Measurements from ENCODE around the gene PRX.
"Not testable (repeated sequence)": the region's sequence is repeated elsewhere in the genome, so short reads cannot be mapped to it uniquely, and the experiment has no call there.

The PRX gene

DNA sequence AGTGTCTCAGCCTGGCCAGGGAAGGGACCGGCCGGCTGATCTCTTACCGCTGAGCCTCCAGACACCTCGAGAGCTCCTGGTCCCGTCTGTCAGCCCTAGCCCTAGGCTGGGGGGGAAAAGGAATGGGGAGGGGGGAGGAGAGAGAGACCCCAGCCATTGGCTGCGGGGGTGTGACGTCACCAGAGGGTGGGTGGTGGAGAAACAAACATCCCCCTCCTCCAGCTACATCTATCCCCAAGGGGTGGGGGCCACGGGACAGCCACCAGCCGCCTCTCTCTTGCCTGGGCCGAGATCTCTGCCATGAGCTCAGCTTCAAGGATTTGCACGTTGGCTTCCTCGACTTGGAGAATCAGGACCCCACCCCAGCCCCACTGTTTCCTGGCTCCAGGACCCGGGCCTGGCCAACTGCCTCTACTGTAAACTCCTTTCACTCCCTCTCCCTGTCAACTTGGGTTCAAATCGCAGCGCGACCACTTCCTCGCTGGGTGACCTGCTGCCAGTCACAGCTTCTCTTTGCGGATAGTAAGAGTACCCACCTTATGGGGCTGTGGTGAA lies at the start of gene PRX:
TSS of gene PRX (minus strand) at position 88 of the 555 bp plus-strand sequence. CDS start 5,446 bp downstream, outside the sequence.
- DNase-seq = no peak

DNA sequence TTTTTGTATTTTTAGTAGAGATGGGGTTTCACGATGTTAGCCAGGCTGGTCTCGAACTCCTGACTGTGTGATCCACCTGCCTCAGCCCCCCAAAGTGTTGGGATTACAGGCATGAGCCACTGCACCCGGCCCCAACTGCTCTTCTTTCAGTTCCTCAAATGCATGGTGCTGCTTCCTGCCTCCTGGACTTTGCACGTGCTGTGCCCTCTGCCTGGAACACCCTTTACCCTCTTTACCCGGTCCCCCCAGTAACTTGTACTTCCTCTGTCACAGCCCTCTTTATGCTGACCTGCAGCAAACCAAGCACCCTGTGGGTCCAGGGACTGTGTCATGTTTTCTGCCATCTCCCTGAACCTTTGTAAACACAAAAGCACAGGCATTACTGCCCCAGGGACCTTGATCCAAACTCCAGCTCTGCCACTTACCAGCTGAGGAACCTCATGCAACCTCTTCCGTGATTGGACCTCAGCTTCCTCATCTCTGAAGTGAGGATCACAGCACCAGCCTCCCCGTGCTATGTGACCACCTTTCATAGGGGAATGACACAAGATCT lies 48.6 kb upstream of the PRX start:
- no peak for DNase-seq

GRCh38 chr19:40460185-40460584 lies 47.0 kb upstream of the PRX start:
- no peak for DNase-seq

DNA sequence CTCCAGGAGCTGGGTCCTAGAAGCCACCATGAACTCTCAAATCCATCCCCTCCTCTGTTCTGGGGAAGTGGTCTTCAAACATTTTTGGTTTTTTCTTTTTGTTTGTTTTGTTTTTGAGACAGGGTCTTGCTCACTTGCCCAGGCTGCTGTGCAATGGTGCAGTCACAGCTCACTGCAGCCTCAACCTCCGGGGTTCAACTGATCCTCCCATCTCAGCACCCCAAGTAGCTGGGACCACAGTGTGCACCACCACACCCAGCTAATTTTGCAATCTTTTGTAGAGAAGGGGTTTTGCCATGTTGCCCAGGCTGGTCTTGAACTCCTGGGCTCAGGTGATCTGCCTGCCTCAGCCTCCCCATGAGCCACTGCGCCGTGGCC lies 45.4 kb upstream of the PRX start:
- no peak for DNase-seq

- no peak for DNase-seq
Observed at GRCh38 chr19:40457953-40458596, 44.9 kb upstream of the PRX start.

DNA sequence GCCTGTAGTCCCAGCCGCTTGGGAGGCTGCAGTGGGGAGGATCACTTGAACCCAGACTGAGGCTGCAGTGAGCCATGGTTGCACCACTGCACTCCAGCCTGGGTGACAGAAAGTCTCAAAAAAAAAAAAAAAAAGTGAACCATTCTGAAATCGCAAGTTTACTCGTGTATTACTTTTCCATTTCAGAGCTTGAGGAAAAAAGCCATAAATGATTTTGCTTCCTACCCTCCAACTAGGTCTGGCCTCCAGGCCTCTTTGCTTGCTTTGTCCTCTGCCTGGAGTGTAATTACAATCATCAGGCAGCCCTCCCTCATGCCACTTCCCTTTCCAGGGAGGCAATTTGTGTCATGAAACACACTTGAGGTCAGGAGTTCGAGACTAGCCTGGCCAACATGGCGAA lies 43.9 kb upstream of the PRX start:
- DNase-seq = no peak

DNA sequence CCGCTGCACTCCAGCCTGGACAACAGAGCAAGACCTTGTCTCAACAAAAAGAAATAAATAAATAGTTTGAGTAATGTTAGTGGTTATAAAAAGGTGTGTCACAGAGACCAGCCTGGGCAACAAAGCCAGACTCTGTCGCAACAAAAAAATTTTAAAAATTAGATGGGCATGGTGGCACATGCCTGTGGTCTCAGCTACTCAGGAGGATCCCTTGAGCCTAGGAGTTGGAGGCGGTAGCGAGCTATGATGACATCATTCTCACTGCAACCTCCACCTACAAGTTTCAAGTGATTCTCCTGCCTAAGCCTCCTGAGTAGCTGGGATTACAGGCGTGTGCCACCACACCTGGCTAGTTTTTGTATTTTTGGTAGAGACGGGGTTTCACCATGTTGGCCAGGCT lies 40.8 kb upstream of the PRX start:
- DNase-seq = not testable (repeated sequence)

DNA sequence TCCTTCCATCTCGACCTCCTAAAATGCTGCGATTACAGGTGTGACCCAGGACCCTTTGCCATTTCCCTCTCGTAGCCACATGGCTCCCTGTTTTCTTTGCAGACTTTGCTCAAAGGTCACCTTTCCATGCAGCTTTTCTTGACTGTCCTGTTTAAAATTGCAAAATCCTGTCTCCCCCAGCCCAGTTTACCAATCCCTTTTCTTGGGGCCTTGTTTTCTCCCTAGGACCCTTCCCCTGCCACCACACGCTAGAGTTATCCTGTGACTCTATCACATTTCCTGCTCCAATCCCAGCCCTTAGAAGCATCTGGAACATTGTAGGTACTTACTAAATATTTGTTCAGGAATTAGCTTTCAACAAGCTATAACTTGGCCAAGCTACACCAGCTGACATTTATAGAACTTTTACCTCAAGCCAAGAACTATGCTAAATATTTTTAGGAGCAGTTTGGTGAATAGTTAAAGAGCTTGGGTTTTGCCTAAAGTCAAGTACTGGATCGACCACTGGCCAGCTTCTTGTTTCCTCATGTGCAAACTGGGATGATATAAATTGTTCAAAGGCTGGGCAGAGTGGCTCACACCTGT lies 40.1 kb upstream of the PRX start:
- DNase-seq = no peak

DNA sequence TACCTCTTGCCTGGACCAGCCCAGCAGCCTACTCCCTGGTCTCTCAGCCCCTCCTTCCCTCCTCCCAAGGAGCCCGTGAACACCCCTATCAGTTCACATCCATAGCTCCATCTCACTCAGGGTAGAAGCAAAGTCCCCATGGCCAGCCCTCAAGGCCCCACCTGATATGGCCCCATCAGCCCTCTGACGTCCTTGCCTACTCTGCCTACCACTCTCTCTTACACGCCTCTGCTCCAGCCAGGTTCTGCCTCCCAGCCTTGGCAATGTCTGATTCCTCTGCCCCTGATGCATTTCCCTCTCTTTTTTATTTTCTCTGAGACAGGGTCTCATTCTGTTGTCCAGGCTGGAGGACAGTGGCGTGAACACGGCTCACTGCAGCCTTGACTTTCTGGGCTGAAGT lies 38.8 kb upstream of the PRX start:
- DNase-seq = no peak

DNA sequence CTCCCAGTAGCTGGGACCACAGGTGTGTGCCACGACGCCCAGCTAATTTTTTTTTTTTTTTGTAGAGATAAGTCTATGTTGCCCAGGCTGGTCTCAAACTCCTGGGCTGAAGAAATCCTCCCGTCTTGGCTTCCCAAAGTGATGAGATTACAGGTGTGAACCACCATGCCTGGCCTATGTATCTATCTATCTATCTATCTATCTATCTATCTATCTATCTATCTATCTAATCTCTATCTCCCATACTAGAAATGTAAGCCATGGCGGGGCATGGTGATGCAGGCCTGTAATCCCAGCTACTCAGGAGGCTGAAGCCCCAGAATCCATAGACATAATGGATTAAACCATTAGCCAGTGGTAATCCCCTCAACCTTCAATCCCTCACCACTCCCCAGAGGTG lies 37.5 kb upstream of the PRX start:
- DNase-seq = no peak

- no peak for DNase-seq
Observed at GRCh38 chr19:40449506-40449905, 36.3 kb upstream of the PRX start.

GRCh38 chr19:40446263-40446784 lies 33.1 kb upstream of the PRX start:
- no peak for DNase-seq

DNA sequence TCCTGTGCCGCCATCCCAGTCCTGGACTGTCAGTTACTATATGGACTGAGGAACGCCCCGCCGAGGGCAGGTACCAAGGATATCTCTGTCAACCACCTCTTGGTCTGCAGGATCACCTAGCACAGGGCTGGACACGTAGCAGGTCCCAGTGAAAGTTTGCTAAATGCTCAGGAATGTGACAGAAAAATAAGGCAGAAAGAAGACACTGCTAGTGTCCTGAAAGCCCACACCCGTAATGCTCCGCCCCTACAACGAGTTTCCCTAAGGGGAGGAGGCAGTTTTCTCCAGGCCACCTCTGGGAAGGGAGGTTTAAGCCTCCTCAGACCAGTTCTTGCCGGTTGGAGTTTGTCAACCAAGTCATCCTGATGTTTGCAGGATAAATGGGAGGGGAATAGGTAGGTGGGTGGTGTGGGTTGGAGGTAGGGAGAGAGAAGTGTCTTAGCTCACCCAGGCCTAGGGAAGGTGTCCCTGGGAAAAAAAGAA lies 32.6 kb upstream of the PRX start:
- no peak for DNase-seq

GRCh38 chr19:40444825-40445312 lies 31.7 kb upstream of the PRX start:
- no peak for DNase-seq

DNA sequence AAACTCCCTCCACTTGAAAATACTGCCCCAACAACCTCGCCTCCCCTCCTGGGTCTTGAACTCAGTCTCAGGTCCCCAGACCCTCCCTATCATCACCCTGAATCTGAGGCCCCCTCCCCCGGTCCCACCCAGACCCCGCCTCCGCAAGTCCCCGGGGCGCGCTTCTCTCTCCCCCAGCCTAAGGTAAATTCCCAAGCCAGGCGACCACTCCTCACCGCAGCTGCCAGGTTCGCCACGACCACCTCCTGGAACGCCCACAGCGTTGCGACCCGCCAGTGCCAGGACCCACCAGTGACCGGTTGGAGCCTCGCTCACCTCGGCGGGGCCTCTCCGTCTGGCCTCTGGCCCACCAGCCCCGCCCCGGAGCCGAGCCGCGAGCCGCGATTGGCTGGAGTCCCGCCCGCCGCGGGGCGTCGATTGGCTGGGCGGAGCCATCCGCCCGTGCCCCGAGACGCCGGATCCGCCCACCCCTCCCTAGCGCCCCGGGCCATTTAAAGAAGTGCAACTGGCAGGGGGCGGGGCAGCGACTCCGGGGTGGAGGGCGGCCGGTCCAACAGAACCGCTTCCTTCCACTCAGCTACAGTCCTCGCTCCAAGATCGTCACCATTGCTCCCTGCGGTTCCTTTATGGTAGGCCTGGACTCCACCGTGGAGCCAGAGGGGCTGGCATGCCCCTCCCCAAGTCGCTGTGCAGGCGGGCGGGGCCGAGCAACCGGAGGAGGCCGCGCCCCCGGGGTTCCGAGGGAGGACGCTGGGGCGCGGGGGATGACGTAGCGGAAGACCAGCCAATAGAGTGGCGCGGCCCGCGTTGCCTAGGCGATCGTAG lies 31.0 kb upstream of the PRX start, which contains the start of gene SERTAD3:
TSS of gene SERTAD3 (minus strand) at position 336 of the 825 bp plus-strand sequence. CDS start 2,255 bp downstream, outside the sequence.
- peak; percentile 90 for DNase-seq

GRCh38 chr19:40443131-40443999 lies 30.2 kb upstream of the PRX start:
- peak; percentile 96 for DNase-seq

GRCh38 chr19:40442328-40443130 lies 29.4 kb upstream of the PRX start:
- DNase-seq = no peak

- DNase-seq = no peak
Observed at GRCh38 chr19:40441719-40442253, 28.6 kb upstream of the PRX start.

- no peak for DNase-seq
Observed at GRCh38 chr19:40438284-40438683, 25.1 kb upstream of the PRX start.

GRCh38 chr19:40433391-40434216 lies 20.4 kb upstream of the PRX start:
- DNase-seq = peak; percentile 67

Data from kidney glomerular epithelial cell (primary cell).